Muscle layer of duodenum (tissue), 2 donors: ENCODE data around the gene MRPS23.

ENCODE experiments used
- H3K27ac ChIP-seq: one replicate; pipeline ENCODE4 v1.7.0; 2013; ENCODE audit warnings: mild to moderate bottlenecking, low read length
- H3K27me3 ChIP-seq: one replicate; pipeline ENCODE4 v1.7.0; 2013; ENCODE audit warnings: low read depth, mild to moderate bottlenecking, control low read depth, low read length
- H3K36me3 ChIP-seq, 2 donors: one replicate each; pipeline ENCODE4 v1.7.0; 2013; ENCODE audit warnings: low read length in 2 of 2, control low read depth in 1 of 2, mild to moderate bottlenecking in 1 of 2; ENCODE audit not compliant: insufficient read depth in 2 of 2, control insufficient read depth in 1 of 2
- H3K4me1 ChIP-seq, 2 donors: one replicate each; pipeline ENCODE4 v1.7.0; 2013; ENCODE audit warnings: low read length in 2 of 2, mild to moderate bottlenecking in 2 of 2, control low read depth in 1 of 2, moderate library complexity in 1 of 2; ENCODE audit not compliant: insufficient read depth in 2 of 2, control insufficient read depth in 1 of 2
- H3K4me3 ChIP-seq, 2 donors: one replicate each; pipeline ENCODE4 v1.7.0; 2013; ENCODE audit warnings: low read length in 2 of 2, low read depth in 1 of 2, mild to moderate bottlenecking in 1 of 2
- H3K9me3 ChIP-seq, 2 donors: one replicate each; pipeline ENCODE4 v1.7.0; 2013; ENCODE audit warnings: low read length in 2 of 2, control low read depth in 1 of 2, mild to moderate bottlenecking in 1 of 2; ENCODE audit not compliant: control insufficient read depth in 1 of 2
- donor health status: healthy.

Gene MRPS23

DNA sequence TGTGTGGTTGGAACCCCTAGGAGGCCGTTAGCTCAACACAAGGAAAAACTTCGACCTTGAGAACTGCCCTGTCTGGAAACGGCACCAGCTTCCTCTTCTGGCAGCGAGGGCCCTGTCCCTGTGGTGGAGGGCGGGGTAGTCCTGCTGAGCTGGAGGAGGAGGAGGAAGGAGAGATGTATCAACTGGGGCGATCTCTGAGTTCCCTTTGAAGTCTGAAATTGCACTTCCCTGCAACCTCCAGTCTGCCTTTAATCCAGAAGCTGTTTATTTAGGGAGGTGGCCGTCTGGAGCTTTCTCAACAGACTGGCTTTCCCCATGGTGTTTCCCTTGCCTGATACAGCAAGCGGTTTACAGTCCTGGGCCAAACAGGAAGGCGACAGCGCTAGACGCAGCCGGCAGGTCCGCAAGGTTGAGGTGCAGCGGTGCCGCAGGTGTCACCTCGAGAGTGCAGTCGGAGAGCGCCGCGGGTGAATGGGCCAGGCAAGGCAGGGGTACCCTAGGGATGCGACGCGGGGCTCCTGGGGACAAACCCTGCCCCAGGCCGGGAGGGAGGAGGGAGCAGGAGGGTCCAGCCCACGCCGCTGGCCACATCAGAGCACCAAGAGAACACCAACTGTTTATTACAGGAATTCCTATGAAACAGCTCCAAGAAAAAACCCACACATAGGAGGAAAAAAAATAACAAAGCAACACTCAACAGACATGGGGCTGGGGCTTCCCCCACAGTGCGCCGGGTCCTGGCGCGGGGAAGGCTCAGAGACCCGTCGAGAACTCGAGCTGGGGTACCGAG lies 11.4 kb upstream of the MRPS23 start:
- H3K36me3 ChIP-seq: peaks cover 0 to 16% of the 10 kb centered on the region in 2 donors
- H3K9me3 ChIP-seq: no peaks in the 10 kb centered on the region
- peak overlapping the region; percentile 74 for H3K27ac ChIP-seq
- peak overlapping the region; percentile 51 to 62 for H3K4me3 ChIP-seq
- H3K4me1 ChIP-seq: peaks cover 5 to 48% of the 10 kb centered on the region in 2 donors
- no peaks in the 10 kb centered on the region for H3K27me3 ChIP-seq

DNA sequence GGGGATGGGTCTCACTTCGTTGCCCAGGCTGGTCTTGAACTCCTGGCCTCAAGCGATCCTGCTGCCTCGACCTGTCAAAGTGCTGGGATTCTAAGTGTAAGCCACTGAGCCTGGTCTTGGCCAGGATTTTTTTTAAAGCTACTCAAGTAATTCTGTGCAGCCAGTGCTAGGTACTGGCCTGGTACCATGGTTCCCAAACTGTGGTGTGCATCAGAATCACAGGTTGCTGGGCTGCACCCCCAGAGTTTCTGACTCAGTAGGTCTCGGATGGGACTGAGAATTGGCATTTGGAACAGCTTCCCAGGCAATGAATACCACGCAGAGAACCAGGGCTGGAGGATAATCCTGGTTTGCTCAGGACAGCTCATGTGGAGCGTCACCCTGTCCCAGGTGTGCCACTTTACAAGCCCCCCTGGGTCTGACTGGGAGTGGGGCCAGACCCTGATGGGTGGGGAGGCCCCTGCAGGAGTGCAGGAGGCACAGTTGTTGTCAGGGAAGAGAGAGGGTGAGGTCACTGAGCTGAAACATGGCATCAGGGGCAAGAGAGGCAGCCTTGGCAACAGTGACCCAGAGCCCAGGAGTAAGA lies 10.7 kb upstream of the MRPS23 start:
- Histone ChIP-seq H3K36me3 (peaks cover 0 to 15% of the 10 kb centered on the region in 2 donors), H3K4me1 (peaks cover 5 to 51% of the 10 kb centered on the region in 2 donors), H3K27me3 (no peaks in the 10 kb centered on the region), H3K4me3 (peak overlapping the region; percentile 51 to 62), H3K27ac (peak overlapping the region; percentile 74), H3K9me3 (no peaks in the 10 kb centered on the region)

DNA sequence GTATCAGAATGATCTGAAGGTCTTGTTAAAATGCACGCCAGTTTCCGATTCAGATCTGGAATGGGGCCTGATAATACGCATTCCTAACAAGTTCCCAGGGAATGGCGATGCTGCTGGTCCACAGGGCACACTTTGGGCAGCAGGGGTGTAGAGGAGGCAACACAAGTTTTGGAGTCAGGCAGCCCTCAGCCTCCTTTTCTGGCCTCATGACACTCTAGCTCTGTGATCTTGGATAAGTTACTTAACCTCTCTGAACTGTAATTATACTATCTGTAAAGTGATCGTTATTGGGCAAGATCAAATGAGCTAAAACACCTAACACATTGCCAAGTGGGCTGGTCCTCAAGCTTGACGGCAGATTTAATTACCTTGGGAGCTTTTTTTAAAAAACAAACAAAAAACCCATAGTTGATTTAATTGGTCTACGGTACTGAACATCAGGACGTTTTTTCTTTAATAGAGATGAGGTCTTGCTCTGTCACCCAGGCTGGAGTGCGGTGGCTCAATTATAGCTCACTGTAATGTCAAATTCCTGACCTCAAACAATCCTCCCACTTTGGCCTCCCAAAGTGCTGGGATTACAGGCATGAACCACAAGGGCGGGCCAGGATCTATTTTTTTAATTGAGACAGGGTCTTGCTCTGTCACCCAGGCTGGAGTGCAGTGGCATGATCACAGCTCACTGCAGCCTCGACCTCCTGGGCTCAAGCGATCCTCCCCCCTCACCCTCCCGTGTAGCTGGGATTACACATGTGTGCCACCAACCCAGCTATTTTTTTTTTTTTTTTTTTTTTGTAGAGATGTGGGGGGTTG lies 10.0 kb upstream of the MRPS23 start:
- H3K4me3 ChIP-seq: no peak overlapping the region
- no peaks in the 10 kb centered on the region for H3K27me3 ChIP-seq
- no peak overlapping the region for H3K27ac ChIP-seq
- H3K9me3 ChIP-seq: no peaks in the 10 kb centered on the region
- peaks cover 5 to 53% of the 10 kb centered on the region in 2 donors for H3K4me1 ChIP-seq
- H3K36me3 ChIP-seq: peaks cover 0 to 8% of the 10 kb centered on the region in 2 donors

DNA sequence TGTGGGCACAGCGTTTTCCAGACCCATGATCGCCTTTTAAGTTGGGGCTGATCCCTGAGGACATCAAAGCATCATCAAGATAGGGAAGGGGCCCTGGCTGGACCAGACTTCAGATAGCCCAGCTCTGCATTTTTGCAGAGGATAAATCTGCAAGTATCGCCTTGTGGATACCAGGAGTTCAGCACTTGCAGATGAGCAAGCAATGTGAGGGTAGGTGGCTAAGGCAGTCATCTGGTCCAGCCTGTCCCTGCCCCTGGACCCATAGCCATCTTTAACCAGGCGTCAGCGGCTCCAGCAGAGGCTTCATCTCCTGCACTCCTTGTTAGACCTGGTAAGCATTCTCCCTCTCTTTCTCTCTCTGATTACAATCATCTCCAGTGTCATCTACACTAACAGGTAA lies 9.0 kb upstream of the MRPS23 start:
- Histone ChIP-seq H3K27me3 (no peaks in the 10 kb centered on the region), H3K9me3 (no peaks in the 10 kb centered on the region), H3K4me3 (no peak overlapping the region), H3K4me1 (peaks cover 5 to 48% of the 10 kb centered on the region in 2 donors), H3K36me3 (no peaks in the 10 kb centered on the region), H3K27ac (no peak overlapping the region)

DNA sequence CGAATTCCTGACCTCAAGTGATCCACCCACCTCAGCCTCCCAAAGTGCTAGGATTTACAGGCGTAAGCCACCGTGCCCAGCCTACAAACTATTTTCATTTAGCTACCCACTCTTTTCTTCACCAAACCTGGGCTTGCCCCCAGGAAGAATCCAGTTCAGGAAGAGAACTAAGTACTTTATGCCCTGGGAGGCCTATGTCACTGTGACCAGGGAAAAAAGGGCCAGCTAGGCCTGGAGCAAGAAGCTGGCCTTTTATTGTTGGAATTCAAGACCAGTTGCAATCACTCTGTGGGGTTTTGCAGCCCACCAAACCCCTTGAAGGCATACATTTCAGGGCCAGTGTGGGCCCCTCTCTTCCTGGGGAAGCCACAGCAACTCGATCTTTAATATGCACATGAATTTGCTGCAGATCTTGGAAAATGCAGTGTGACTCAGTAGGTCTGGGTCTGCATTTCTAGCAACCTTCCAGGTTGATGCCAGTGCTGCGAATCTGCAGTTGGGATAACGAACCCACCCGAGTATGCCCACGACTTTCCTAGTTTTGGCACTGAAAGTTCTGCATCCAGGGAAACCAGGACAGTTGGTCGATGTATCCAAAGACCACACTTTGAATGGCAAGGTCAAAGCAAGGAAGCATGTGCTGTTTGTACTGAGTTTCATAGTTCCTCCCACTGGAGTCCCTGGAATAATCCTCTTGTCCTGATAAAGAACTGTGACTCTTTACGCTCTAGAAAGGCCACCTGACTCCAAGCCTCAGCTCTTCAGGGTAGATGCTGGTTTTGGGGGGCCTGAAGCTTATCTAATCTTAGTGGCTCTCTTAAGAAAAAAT lies 7.2 kb upstream of the MRPS23 start:
- no peaks in the 10 kb centered on the region for H3K9me3 ChIP-seq
- no peak overlapping the region for H3K4me3 ChIP-seq
- H3K27ac ChIP-seq: no peak overlapping the region
- H3K27me3 ChIP-seq: no peaks in the 10 kb centered on the region
- H3K36me3 ChIP-seq: no peaks in the 10 kb centered on the region
- H3K4me1 ChIP-seq: peaks cover 10 to 49% of the 10 kb centered on the region in 2 donors

DNA sequence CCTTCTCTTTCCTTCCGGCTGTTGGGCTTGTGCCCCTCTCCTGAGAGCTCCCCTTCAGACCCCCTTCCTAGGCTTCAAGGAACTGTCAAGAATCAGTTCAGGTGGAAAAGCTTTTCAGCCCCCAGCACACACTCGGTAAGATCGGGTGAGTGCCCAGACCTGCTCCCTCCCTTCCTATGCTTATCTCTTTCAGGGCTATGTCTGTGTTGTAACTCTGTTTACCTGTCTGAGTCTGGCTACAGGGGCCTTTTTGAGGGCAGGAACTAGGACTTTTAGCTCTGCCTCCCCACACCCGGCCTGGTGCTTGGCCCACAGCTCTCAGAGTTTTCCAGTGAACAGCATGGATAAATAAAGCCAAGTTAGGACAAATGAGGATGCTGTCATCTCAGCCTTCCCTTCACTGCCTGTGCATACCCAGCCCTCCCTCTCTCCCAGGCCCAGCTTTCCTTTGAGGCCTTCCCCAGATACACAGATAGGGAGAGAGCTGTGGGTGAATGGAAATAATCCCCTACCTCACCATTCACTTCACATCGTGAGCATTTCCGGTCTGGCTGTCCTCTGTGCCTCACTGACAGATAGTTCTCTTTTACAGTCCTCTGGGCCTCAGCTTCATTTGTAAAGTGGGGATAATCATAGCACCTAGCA lies 5.7 kb upstream of the MRPS23 start:
- no peak overlapping the region for H3K4me3 ChIP-seq

DNA sequence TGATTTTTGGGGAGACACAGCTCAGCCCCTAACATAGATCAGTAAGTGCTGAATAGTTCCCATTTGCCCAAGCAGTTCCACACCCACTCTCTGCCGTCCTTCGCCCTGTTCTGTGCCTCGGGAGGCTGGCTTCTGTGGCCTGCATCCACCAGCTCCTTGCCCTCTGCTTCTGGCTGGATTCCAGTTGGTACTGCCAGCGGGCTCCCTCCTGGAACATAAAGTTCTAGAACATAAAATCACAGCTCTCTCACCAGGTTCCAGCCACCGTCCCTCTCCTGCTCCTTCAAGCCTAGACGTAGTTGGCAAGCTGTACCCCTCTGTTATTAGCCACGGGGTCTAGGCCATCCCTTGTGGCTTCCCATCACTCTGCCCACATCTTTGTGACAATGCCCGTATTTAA lies 3.9 kb upstream of the MRPS23 start:
- no peak overlapping the region for H3K4me3 ChIP-seq
- H3K36me3 ChIP-seq: no peaks in the 10 kb centered on the region
- H3K4me1 ChIP-seq: peaks cover 25 to 47% of the 10 kb centered on the region in 2 donors
- no peak overlapping the region for H3K27ac ChIP-seq
- no peaks in the 10 kb centered on the region for H3K27me3 ChIP-seq
- H3K9me3 ChIP-seq: no peaks in the 10 kb centered on the region

More for the DNA sequence above, 5.7 kb upstream of the MRPS23 start:
- H3K9me3 ChIP-seq: no peaks in the 10 kb centered on the region
- peak overlapping the region; percentile 2 for H3K27ac ChIP-seq
- no peaks in the 10 kb centered on the region for H3K27me3 ChIP-seq
- no peaks in the 10 kb centered on the region for H3K36me3 ChIP-seq
- peaks cover 17 to 50% of the 10 kb centered on the region in 2 donors for H3K4me1 ChIP-seq

DNA sequence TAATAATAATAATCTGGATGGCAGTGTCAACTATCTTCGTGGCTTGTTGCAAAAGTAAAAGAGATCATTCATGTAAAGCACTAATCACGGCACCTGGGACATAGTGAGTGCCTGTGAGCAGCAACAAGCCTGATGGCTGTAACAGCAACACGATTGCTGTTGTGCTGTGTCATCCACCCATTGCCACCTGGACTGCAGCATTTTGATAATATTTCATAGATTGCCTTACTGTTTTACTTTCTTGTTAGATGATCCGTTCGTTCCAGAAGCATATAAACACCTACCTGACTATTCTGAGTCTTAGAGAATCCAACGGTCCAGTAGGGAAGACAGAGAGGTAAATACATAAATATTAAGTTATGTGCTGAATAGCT lies 3.1 kb upstream of the MRPS23 start:
- no peak overlapping the region for H3K4me3 ChIP-seq
- H3K27ac ChIP-seq: no peak overlapping the region
- no peaks in the 10 kb centered on the region for H3K36me3 ChIP-seq
- H3K4me1 ChIP-seq: peaks cover 25 to 44% of the 10 kb centered on the region in 2 donors
- H3K9me3 ChIP-seq: no peaks in the 10 kb centered on the region
- no peaks in the 10 kb centered on the region for H3K27me3 ChIP-seq

DNA sequence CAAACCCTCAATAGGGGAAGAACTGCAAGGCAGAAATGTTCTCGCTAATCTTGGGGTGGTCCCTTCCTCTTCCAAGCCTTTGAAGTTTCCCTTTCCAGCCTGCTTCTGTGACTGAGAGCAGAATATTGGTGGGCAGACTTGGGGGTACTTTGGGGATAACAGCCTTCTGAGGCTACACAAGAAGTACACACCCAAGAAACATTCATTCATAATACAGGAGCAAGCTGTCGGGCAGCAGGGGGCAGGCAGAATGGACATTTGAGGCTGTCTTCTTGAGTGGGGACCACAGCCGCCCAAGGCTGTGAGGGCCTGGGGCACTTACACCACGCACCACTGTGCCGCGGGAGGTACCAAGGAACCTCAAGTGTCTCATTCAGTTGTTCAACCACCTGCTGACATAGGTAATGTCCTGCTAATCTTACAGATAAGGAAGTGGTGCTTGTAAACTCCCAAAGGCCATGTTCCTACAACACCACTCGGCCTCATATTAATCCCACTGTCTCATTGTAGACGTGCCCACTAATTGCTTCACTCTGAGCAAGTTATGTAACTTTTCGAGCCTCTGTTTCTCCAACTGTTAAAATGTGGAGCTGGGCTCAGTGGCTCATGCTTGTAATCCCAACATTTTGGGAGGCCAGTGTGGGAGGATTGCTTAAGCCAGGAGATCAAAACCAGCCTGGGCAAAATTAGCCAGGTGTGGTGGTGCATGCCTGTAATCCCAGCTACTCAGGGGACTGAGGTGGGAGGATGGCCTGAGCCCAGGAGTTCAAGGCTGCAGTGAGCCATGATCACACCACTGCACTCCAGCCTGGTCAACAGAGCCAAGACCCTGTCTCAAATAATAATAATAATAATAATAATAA lies 2.5 kb upstream of the MRPS23 start:
- H3K4me3 ChIP-seq: peak overlapping the region in 1 of 2 donors; percentile 39
- H3K36me3 ChIP-seq: no peaks in the 10 kb centered on the region
- no peaks in the 10 kb centered on the region for H3K9me3 ChIP-seq
- H3K27me3 ChIP-seq: no peaks in the 10 kb centered on the region
- H3K27ac ChIP-seq: peak overlapping the region; percentile 82
- H3K4me1 ChIP-seq: peaks cover 25 to 44% of the 10 kb centered on the region in 2 donors
